Liver (tissue), 9 donors: ENCODE results near the gene AJUBA. TPM values are rescaled to one million over a fixed set of nuclear protein-coding genes. Genes with fewer than 3 reads are reported as not detected.

Source experiments
- DNase-seq: peaks from one replicate; pipeline ENCODE4 v3.0.0-alpha.2; 2017; ENCODE audit warnings: low spot score
- H3K27ac ChIP-seq, 2 donors: one replicate each; pipeline ENCODE4 v1.7.0; 2013; ENCODE audit warnings: inconsistent platforms in 2 of 2, low read length in 2 of 2, control low read depth in 1 of 2, low read depth in 1 of 2, mild to moderate bottlenecking in 1 of 2
- H3K27me3 ChIP-seq, 4 donors: one replicate each; pipeline versions ENCODE4 v1.6.1 to v1.7.0; 2013; ENCODE audit warnings: low read length in 3 of 4, inconsistent platforms in 1 of 4, mild to moderate bottlenecking in 1 of 4, moderate library complexity in 1 of 4; ENCODE audit not compliant: control insufficient read depth in 4 of 4, insufficient read depth in 4 of 4
- H3K36me3 ChIP-seq, 4 donors: one replicate each; pipeline versions ENCODE4 v1.6.1 to v1.7.0; 2013; ENCODE audit warnings: low read length in 3 of 4, mild to moderate bottlenecking in 3 of 4, low read depth in 1 of 4, moderate library complexity in 1 of 4; ENCODE audit not compliant: control insufficient read depth in 4 of 4, insufficient read depth in 3 of 4
- H3K4me1 ChIP-seq, 4 donors: one replicate each; pipeline versions ENCODE4 v1.6.1 to v1.7.0; 2013; ENCODE audit warnings: low read length in 3 of 4, mild to moderate bottlenecking in 3 of 4, moderate library complexity in 1 of 4; ENCODE audit not compliant: control insufficient read depth in 4 of 4, insufficient read depth in 4 of 4
- H3K4me3 ChIP-seq, 3 donors: one replicate each; pipeline versions ENCODE4 v1.6.1 to v1.7.0; 2013; ENCODE audit warnings: low read length in 3 of 3, control low read depth in 1 of 3, low read depth in 1 of 3, mild to moderate bottlenecking in 1 of 3
- H3K9ac ChIP-seq, 2 donors: one replicate each; pipeline ENCODE4 v1.7.0; 2013; ENCODE audit warnings: low read length in 2 of 2, mild to moderate bottlenecking in 2 of 2, moderate library complexity in 2 of 2, control low read depth in 1 of 2, low read depth in 1 of 2
- H3K9me3 ChIP-seq, 4 donors: one replicate each; pipeline versions ENCODE4 v1.6.1 to v1.7.0; 2013; ENCODE audit warnings: low read length in 3 of 4; ENCODE audit not compliant: control insufficient read depth in 4 of 4
- ATF3 ChIP-seq: IDR thresholded peaks from 2 replicates; pipeline ENCODE4 v1.6.1; 2016; ENCODE audit warnings: antibody characterized with exemption
- EGR1 ChIP-seq, 2 donors: IDR thresholded peaks; 2 replicates each; pipeline ENCODE4 v1.6.1; 2016 to 2018; ENCODE audit warnings: antibody characterized with exemption in 2 of 2, low read depth in 2 of 2
- FOXA1 ChIP-seq: IDR thresholded peaks from 2 replicates; pipeline ENCODE4 v1.6.1; 2016; ENCODE audit warnings: antibody characterized with exemption
- FOXA2 ChIP-seq: IDR thresholded peaks from 2 replicates; pipeline ENCODE4 v1.6.1; 2016; ENCODE audit warnings: antibody characterized with exemption
- GABPA ChIP-seq, 2 donors: IDR thresholded peaks in 1 of 2; conservative IDR thresholded peaks in 1 of 2; 2 replicates each; pipeline ENCODE4 v1.6.1; 2016; ENCODE audit warnings: antibody characterized with exemption in 2 of 2, mild to moderate bottlenecking in 1 of 2, moderate library complexity in 1 of 2
- HNF4A ChIP-seq, 2 donors: conservative IDR thresholded peaks; 2 replicates each; pipeline ENCODE4 v1.6.1; 2016; ENCODE audit warnings: antibody characterized with exemption in 2 of 2, mild to moderate bottlenecking in 2 of 2
- HNF4G ChIP-seq: IDR thresholded peaks from 2 replicates; pipeline ENCODE4 v1.6.1; 2016; ENCODE audit warnings: antibody characterized with exemption
- JUND ChIP-seq, 2 donors: IDR thresholded peaks; 2 replicates each; pipeline ENCODE4 v1.6.1; 2016; ENCODE audit warnings: antibody characterized with exemption in 2 of 2
- NR2F2 ChIP-seq: IDR thresholded peaks from 2 replicates; pipeline ENCODE4 v1.6.1; 2016; ENCODE audit warnings: antibody characterized with exemption
- REST ChIP-seq: IDR thresholded peaks from 2 replicates; pipeline ENCODE4 v1.6.1; 2016; ENCODE audit warnings: antibody characterized with exemption, mild to moderate bottlenecking
- RXRA ChIP-seq, 2 donors: IDR thresholded peaks; 2 replicates each; pipeline ENCODE4 v1.6.1; 2017 to 2018; ENCODE audit warnings: antibody characterized with exemption in 2 of 2, mild to moderate bottlenecking in 1 of 2
- SP1 ChIP-seq: IDR thresholded peaks from 2 replicates; pipeline ENCODE4 v1.6.1; 2018; ENCODE audit warnings: antibody characterized with exemption, mild to moderate bottlenecking
- TAF1 ChIP-seq: conservative IDR thresholded peaks from 2 replicates; pipeline ENCODE4 v1.6.1; 2016; ENCODE audit warnings: antibody characterized with exemption, mild to moderate bottlenecking
- YY1 ChIP-seq: IDR thresholded peaks from 2 replicates; pipeline ENCODE4 v1.6.1; 2016; ENCODE audit warnings: antibody characterized with exemption, mild to moderate bottlenecking
- ZBTB33 ChIP-seq: IDR thresholded peaks from 2 replicates; pipeline ENCODE4 v1.6.1; 2016; ENCODE audit warnings: antibody characterized with exemption
- WGBS: extraction: QIAGEN DNeasy Blood & Tissue Kit; methylation state at CpG from one replicate; pipeline ENCODE4 v1.1.7; 2013; 5-methylcytosine and 5-hydroxymethylcytosine counted together
- polyA plus RNA-seq, 2 donors: library from polyadenylated mRNA; stranded (reverse) in 1 of 2; unstranded in 1 of 2; fragments of 200-250 nt in 1 of 2; fragments of >200 nt in 1 of 2; fragmentation: Nextera tagmentation in 1 of 2; extraction: Ambion mirVana in 1 of 2; gene quantifications; one replicate each; pipeline versions ENCODE4 v1.2.1 to v1.2.3, GENCODE V29; 2013 to 2015
- total RNA-seq, 2 donors: library from RNA; depleted of rRNA; stranded (reverse); fragments of >200 nt; gene quantifications; one replicate each; pipeline ENCODE4 v1.2.3, GENCODE V29; 2014
- TF ChIP-seq, protein P1 (sequence below): fragments of 150-350 bp; IDR thresholded peaks from 2 replicates; pipeline ENCODE4 v1.5.1; 2017; ENCODE audit warnings: improper control_type of control experiment, low read depth, low read length; ENCODE audit not compliant: missing input control
- TF ChIP-seq, protein P2 (sequence below): IDR thresholded peaks from 2 replicates; pipeline ENCODE4 v1.6.1; 2016; ENCODE audit warnings: antibody characterized with exemption
- donor health status: healthy.
- donor health status: healthy.
- donor health status: healthy.
- donor health status: healthy.
- donor health status: healthy.

Gene AJUBA
- total and polyA plus RNA-seq, 4 donors: 15.5 to 34.9 (median 19.6) TPM

- DNase-seq: no peak
- 83% methylated on average over 9 of the region's 9 CpGs for WGBS
Observed at GRCh38 chr14:23021434-23021833, 39.1 kb upstream of the AJUBA start.

More at GRCh38 chr14:23021434-23021833, 39.1 kb upstream of the AJUBA start:
- Histone ChIP-seq H3K9me3 (no peaks in the 10 kb centered on the region), H3K27me3 (no peaks in the 10 kb centered on the region), H3K4me3 (no peak overlapping the region), H3K9ac (no peak overlapping the region), H3K36me3 (peaks cover 0 to 13% (median 7%) of the 10 kb centered on the region in 4 donors), H3K27ac (no peak overlapping the region), H3K4me1 (no peaks in the 10 kb centered on the region)
- TF ChIP-seq RXRA (IDR thresholded peaks at IDR 0.05) (no peak), FOXA2 (no peak), FOXA1 (no peak), ATF3 (no peak), JUND (IDR thresholded peaks at IDR 0.05) (no peak), TAF1 (no peak), EGR1 (IDR thresholded peaks at IDR 0.05; ENCODE audit: low read depth in 2 of 2) (no peak), REST (no peak), ZBTB33 (no peak), NR2F2 (no peak), YY1 (no peak), HNF4G (no peak), HNF4A (conservative IDR thresholded peaks at IDR 0.05) (no peak), SP1 (no peak), GABPA (IDR thresholded peaks at IDR 0.05 in 1 of 2, conservative IDR thresholded peaks at IDR 0.05 in 1 of 2) (no peak)
- TF ChIP-seq, protein P1, sequence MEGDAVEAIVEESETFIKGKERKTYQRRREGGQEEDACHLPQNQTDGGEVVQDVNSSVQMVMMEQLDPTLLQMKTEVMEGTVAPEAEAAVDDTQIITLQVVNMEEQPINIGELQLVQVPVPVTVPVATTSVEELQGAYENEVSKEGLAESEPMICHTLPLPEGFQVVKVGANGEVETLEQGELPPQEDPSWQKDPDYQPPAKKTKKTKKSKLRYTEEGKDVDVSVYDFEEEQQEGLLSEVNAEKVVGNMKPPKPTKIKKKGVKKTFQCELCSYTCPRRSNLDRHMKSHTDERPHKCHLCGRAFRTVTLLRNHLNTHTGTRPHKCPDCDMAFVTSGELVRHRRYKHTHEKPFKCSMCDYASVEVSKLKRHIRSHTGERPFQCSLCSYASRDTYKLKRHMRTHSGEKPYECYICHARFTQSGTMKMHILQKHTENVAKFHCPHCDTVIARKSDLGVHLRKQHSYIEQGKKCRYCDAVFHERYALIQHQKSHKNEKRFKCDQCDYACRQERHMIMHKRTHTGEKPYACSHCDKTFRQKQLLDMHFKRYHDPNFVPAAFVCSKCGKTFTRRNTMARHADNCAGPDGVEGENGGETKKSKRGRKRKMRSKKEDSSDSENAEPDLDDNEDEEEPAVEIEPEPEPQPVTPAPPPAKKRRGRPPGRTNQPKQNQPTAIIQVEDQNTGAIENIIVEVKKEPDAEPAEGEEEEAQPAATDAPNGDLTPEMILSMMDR: no peak
- TF ChIP-seq, protein P2, sequence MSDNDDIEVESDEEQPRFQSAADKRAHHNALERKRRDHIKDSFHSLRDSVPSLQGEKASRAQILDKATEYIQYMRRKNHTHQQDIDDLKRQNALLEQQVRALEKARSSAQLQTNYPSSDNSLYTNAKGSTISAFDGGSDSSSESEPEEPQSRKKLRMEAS: no peak
